Gastrocnemius medialis (tissue), 4 donors: ENCODE measurements around the gene MAP2.

ENCODE experiments used
- CTCF ChIP-seq, 5 experiments: fragments of 450-650 bp in 3 of 5; fragments of 200-600 bp in 2 of 5; sonication (generic) in 2 of 5; IDR thresholded peaks in 4 of 5; conservative IDR thresholded peaks in 1 of 5; 1 replicate in 4 of 5; 2 replicates in 1 of 5; pipeline ENCODE4 v1.5.1; 2016 to 2019; ENCODE audit warnings: antibody characterized with exemption in 5 of 5, mild to moderate bottlenecking in 3 of 5, moderate library complexity in 3 of 5
- POLR2A ChIP-seq, 2 donors: fragments of 450-650 bp; IDR thresholded peaks; one replicate each; pipeline ENCODE4 v1.6.1; 2017; ENCODE audit warnings: antibody characterized with exemption in 2 of 2, mild to moderate bottlenecking in 2 of 2, moderate library complexity in 2 of 2

DNA sequence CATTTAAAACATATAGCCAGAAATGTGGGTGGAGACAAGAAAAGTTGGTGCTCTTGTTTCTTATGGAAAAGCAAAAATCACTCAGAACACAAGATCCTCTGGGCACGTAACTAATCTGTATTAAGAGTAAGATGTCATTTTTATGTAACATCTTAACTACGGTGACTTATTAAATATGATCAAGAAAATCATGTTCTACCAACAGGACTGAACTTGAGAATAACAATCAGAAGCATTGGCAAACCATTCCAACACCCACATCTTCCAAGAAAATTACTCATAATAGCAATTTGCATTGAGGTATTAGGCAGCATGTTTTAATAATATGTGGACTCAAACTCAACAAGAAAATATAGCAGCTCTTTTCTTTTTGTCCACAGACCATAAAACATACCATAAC is 21.6 kb downstream of the MAP2 start:
- TF ChIP-seq CTCF (IDR thresholded peaks at IDR 0.05 in 4 of 5, conservative IDR thresholded peaks at IDR 0.05 in 1 of 5) = no peak
- TF ChIP-seq POLR2A (IDR thresholded peaks at IDR 0.05) = no peak
